H1 (cell line): ENCODE measurements around the gene ARCN1. TPM values are rescaled to one million over a fixed set of nuclear protein-coding genes. Genes with fewer than 3 reads are reported as not detected.

ENCODE experiments used
- BCL11A ChIP-seq, 2 experiments: IDR thresholded peaks; one replicate each; pipeline ENCODE4 v1.6.1; 2011; ENCODE audit warnings: low read depth in 2 of 2, low read length in 2 of 2, mild to moderate bottlenecking in 2 of 2
- POLR2A ChIP-seq, 2 experiments: IDR thresholded peaks; 1 replicate in 1 of 2; 2 replicates in 1 of 2; pipeline ENCODE4 v1.6.1; 2011; ENCODE audit warnings: low read depth in 2 of 2, low read length in 2 of 2, mild to moderate bottlenecking in 2 of 2; ENCODE audit errors: control extremely low read depth in 1 of 2
- SAP30 ChIP-seq: fragments of 300-600 bp; sonication (generic); IDR thresholded peaks from 2 replicates; pipeline ENCODE4 v1.7.1; 2012; ENCODE audit warnings: low read length, moderate library complexity, mild to moderate bottlenecking, inconsistent platforms; ENCODE audit not compliant: insufficient read depth, insufficient replicate concordance
- SIRT6 ChIP-seq: IDR thresholded peaks from one replicate; pipeline ENCODE4 v1.7.1; 2012; ENCODE audit warnings: low read length, inconsistent platforms
- SP4 ChIP-seq: IDR thresholded peaks from 2 replicates; pipeline ENCODE4 v1.6.1; 2012; ENCODE audit warnings: low read length, inconsistent platforms
- TAF1 ChIP-seq: IDR thresholded peaks from 2 replicates; pipeline ENCODE4 v1.6.1; 2011; ENCODE audit warnings: mild to moderate bottlenecking, low read depth, low read length
- TEAD4 ChIP-seq: IDR thresholded peaks from 2 replicates; pipeline ENCODE4 v1.6.1; 2012; ENCODE audit warnings: low read depth, low read length, inconsistent platforms, mixed read lengths
- polyA plus RNA-seq, 7 experiments: library from polyadenylated mRNA; depleted of rRNA in 3 of 7; stranded (reverse) in 5 of 7; unstranded in 2 of 7; fragments of >200 nt in 5 of 7; fragments of 200-250 nt in 2 of 7; gene quantifications; 1 replicate in 5 of 7; 2 replicates in 1 of 7; 4 replicates in 1 of 7; pipeline versions ENCODE4 v1.2.1 to v1.2.3, GENCODE V29; 2011 to 2013; ENCODE audit warnings: missing spikeins in 2 of 7, mixed read lengths in 2 of 7
- total RNA-seq: library from RNA; stranded (reverse); fragmentation: NEBNext Ultra II Directional; extraction: Animal tissue kit (Norgen Biotek cat#: 25700); gene quantifications from 2 replicates; pipeline ENCODE4 v1.2.1, GENCODE V29; 2021
- TF ChIP-seq, protein P1 (sequence below): fragments of 300-600 bp; sonication (generic); IDR thresholded peaks from 2 replicates; pipeline ENCODE4 v1.7.1; 2012; ENCODE audit warnings: low read length, moderate library complexity, mild to moderate bottlenecking, inconsistent platforms; ENCODE audit not compliant: insufficient replicate concordance
- TF ChIP-seq, protein P2 (sequence below): IDR thresholded peaks from 2 replicates; pipeline ENCODE4 v1.6.1; 2011; ENCODE audit warnings: low read length, improper control_type of control experiment

Gene ARCN1
- total and polyA plus RNA-seq, 2 of the 8 experiments (the other 6 are each of a cell fraction or from before 2014, with no cell fraction given), result 132 to 146 TPM

DNA sequence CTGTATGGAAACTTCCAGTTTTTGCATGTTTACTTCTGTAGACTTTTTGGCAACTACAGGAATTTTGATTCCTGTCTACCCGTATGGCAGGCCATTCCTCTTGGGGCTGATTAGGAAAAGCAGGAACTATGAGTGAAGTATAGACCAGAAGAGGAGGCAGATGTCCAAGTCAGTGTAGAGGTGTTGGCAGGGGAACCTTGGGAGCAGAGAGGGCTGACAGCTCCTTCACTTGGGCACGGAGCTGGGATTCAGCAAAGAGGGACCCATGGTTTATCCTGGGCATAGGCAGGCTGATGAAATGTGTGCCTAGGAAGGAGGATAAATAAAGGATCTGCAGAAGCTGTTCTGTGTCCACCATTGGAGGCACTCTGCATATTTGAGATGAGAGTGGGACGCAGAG lies 74.2 kb downstream of the ARCN1 start (continued):
- TF ChIP-seq, protein P1, sequence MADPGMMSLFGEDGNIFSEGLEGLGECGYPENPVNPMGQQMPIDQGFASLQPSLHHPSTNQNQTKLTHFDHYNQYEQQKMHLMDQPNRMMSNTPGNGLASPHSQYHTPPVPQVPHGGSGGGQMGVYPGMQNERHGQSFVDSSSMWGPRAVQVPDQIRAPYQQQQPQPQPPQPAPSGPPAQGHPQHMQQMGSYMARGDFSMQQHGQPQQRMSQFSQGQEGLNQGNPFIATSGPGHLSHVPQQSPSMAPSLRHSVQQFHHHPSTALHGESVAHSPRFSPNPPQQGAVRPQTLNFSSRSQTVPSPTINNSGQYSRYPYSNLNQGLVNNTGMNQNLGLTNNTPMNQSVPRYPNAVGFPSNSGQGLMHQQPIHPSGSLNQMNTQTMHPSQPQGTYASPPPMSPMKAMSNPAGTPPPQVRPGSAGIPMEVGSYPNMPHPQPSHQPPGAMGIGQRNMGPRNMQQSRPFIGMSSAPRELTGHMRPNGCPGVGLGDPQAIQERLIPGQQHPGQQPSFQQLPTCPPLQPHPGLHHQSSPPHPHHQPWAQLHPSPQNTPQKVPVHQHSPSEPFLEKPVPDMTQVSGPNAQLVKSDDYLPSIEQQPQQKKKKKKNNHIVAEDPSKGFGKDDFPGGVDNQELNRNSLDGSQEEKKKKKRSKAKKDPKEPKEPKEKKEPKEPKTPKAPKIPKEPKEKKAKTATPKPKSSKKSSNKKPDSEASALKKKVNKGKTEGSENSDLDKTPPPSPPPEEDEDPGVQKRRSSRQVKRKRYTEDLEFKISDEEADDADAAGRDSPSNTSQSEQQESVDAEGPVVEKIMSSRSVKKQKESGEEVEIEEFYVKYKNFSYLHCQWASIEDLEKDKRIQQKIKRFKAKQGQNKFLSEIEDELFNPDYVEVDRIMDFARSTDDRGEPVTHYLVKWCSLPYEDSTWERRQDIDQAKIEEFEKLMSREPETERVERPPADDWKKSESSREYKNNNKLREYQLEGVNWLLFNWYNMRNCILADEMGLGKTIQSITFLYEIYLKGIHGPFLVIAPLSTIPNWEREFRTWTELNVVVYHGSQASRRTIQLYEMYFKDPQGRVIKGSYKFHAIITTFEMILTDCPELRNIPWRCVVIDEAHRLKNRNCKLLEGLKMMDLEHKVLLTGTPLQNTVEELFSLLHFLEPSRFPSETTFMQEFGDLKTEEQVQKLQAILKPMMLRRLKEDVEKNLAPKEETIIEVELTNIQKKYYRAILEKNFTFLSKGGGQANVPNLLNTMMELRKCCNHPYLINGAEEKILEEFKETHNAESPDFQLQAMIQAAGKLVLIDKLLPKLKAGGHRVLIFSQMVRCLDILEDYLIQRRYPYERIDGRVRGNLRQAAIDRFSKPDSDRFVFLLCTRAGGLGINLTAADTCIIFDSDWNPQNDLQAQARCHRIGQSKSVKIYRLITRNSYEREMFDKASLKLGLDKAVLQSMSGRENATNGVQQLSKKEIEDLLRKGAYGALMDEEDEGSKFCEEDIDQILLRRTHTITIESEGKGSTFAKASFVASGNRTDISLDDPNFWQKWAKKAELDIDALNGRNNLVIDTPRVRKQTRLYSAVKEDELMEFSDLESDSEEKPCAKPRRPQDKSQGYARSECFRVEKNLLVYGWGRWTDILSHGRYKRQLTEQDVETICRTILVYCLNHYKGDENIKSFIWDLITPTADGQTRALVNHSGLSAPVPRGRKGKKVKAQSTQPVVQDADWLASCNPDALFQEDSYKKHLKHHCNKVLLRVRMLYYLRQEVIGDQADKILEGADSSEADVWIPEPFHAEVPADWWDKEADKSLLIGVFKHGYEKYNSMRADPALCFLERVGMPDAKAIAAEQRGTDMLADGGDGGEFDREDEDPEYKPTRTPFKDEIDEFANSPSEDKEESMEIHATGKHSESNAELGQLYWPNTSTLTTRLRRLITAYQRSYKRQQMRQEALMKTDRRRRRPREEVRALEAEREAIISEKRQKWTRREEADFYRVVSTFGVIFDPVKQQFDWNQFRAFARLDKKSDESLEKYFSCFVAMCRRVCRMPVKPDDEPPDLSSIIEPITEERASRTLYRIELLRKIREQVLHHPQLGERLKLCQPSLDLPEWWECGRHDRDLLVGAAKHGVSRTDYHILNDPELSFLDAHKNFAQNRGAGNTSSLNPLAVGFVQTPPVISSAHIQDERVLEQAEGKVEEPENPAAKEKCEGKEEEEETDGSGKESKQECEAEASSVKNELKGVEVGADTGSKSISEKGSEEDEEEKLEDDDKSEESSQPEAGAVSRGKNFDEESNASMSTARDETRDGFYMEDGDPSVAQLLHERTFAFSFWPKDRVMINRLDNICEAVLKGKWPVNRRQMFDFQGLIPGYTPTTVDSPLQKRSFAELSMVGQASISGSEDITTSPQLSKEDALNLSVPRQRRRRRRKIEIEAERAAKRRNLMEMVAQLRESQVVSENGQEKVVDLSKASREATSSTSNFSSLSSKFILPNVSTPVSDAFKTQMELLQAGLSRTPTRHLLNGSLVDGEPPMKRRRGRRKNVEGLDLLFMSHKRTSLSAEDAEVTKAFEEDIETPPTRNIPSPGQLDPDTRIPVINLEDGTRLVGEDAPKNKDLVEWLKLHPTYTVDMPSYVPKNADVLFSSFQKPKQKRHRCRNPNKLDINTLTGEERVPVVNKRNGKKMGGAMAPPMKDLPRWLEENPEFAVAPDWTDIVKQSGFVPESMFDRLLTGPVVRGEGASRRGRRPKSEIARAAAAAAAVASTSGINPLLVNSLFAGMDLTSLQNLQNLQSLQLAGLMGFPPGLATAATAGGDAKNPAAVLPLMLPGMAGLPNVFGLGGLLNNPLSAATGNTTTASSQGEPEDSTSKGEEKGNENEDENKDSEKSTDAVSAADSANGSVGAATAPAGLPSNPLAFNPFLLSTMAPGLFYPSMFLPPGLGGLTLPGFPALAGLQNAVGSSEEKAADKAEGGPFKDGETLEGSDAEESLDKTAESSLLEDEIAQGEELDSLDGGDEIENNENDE, result no peak
- TF ChIP-seq SAP30, result no peak
- no peak for TF ChIP-seq SP4
- no peak for TF ChIP-seq BCL11A (IDR thresholded peaks at IDR 0.05; ENCODE audit: low read depth in 2 of 2, low read length in 2 of 2)
- TF ChIP-seq SIRT6, result no peak
- TF ChIP-seq, protein P2, sequence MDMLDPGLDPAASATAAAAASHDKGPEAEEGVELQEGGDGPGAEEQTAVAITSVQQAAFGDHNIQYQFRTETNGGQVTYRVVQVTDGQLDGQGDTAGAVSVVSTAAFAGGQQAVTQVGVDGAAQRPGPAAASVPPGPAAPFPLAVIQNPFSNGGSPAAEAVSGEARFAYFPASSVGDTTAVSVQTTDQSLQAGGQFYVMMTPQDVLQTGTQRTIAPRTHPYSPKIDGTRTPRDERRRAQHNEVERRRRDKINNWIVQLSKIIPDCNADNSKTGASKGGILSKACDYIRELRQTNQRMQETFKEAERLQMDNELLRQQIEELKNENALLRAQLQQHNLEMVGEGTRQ, result no peak
- TF ChIP-seq POLR2A (IDR thresholded peaks at IDR 0.05; ENCODE audit: control extremely low read depth in 1 of 2, low read depth in 2 of 2, low read length in 2 of 2), result no peak
- TF ChIP-seq TEAD4, result no peak
- no peak for TF ChIP-seq TAF1
